Heart left ventricle (tissue), 16 donors: ENCODE data around the gene PANK4. TPM values are rescaled to one million over a fixed set of nuclear protein-coding genes. Genes with fewer than 3 reads are reported as not detected.

Experiments
- ATAC-seq, 4 donors: fragments of 200-7000 bp; cut with Tn5 transposase; one replicate each; pipeline ENCODE4 v1.9.1; 2020 to 2022; ENCODE audit warnings: moderate library complexity in 4 of 4, mild to moderate bottlenecking in 3 of 4, moderate number of reproducible peaks in 1 of 4
- DNase-seq, 5 donors: peaks; one replicate each; pipeline ENCODE4 v3.0.0-alpha.2; 2020
- H3K27ac ChIP-seq, 12 donors: fragments of 200-600 bp; sonication (generic) in 4 of 12; one replicate each; pipeline versions ENCODE4 v1.5.0 to v1.8.0; 2016 to 2022; ENCODE audit warnings: mild to moderate bottlenecking in 2 of 12
- H3K27me3 ChIP-seq, 9 donors: fragments of 200-600 bp; sonication (generic) in 2 of 9; one replicate each; pipeline versions ENCODE4 v1.5.1 to v1.8.0; 2016 to 2022; ENCODE audit warnings: mild to moderate bottlenecking in 3 of 9
- H3K36me3 ChIP-seq, 9 donors: fragments of 200-600 bp; sonication (generic) in 2 of 9; one replicate each; pipeline versions ENCODE4 v1.5.0 to v1.8.0; 2018 to 2022; ENCODE audit warnings: mild to moderate bottlenecking in 2 of 9
- H3K4me1 ChIP-seq, 12 donors: fragments of 200-600 bp; sonication (generic) in 4 of 12; one replicate each; pipeline versions ENCODE4 v1.5.0 to v1.8.0; 2016 to 2022; ENCODE audit warnings: mild to moderate bottlenecking in 3 of 12
- H3K4me3 ChIP-seq, 12 donors: fragments of 200-600 bp; sonication (generic) in 4 of 12; one replicate each; pipeline versions ENCODE4 v1.5.0 to v1.8.0; 2017 to 2022; ENCODE audit warnings: mild to moderate bottlenecking in 9 of 12, moderate library complexity in 4 of 12
- H3K9me3 ChIP-seq, 12 donors: fragments of 200-600 bp; sonication (generic) in 4 of 12; one replicate each; pipeline versions ENCODE4 v1.5.0 to v1.8.0; 2016 to 2022; ENCODE audit warnings: mild to moderate bottlenecking in 1 of 12
- CTCF ChIP-seq, 12 donors: fragments of 200-600 bp; sonication (generic) in 4 of 12; IDR thresholded peaks; one replicate each; pipeline versions ENCODE4 v1.5.0 to v1.8.0; 2018 to 2022; ENCODE audit warnings: antibody characterized with exemption in 12 of 12, mild to moderate bottlenecking in 5 of 12
- POLR2A ChIP-seq, 2 donors: fragments of 450-650 bp; IDR thresholded peaks; one replicate each; pipeline ENCODE4 v1.6.1; 2017; ENCODE audit warnings: antibody characterized with exemption in 2 of 2, mild to moderate bottlenecking in 2 of 2, moderate library complexity in 2 of 2
- WGBS, 4 donors: extraction: QIAGEN DNeasy Blood & Tissue Kit in 2 of 4; methylation state at CpG; one replicate each; pipeline versions ENCODE4 v1.1.5 to v1.1.7; 2013 to 2018; 5-methylcytosine and 5-hydroxymethylcytosine counted together
- intact Hi-C, 10 donors: fragments of 100-400 bp; cut with DNase I; formaldehyde crosslinking; loops; one replicate each; pipeline versions ENCODE4 v1.11.1 to v1.14.2; 2022
- polyA plus RNA-seq, 2 donors: library from polyadenylated mRNA; stranded (reverse); fragments of 200-250 nt; gene quantifications; one replicate each; pipeline ENCODE4 v1.2.3, GENCODE V29; 2013
- total RNA-seq, 9 donors: library from RNA; depleted of rRNA in 2 of 9; stranded (reverse); fragments of >200 nt in 2 of 9; fragmentation: NEBNext Ultra II Directional in 3 of 9; extraction: Animal tissue kit (Norgen Biotek cat#: 25700) in 3 of 9; gene quantifications; one replicate each; pipeline versions ENCODE4 v1.1.0 to v1.2.4, GENCODE V29; 2016 to 2023
- donor health status: ischemic (EF 13 %, LVEDD 7.1; RV severe dilation, severe dysfunction).
- donor health status: healthy with polysubstance abuse.
- donor health status: DM: no; HTN: yes; CAD: no.
- donor health status: DM: no; HTN: no; CAD: no.
- donor health status: ischemic (EF 25% LVEDD 6.9; RV normal size, moderate dysfunction).
- donor health status: ischemic (EF 25% LVEDD 5.7; RV mildly dilated, moderate dysfunction).
- donor health status: healthy.
- donor health status: DM: yes; HTN: yes; CAD: no.
- donor health status: ischemic (EF 35%, LVEDD 5.7; RV mildly dilated, moderate dysfunction).
- donor health status: nonischemic (EF 11% LVEDD 7.7; RV severe dilation, severe dysfunction).
- donor health status: DM: yes; HTN: yes; CAD: no.
- donor health status: PGD.
- donor health status: ischemic (EF 29% LVEDD 5.4; RV normal size, mild dysfunction).
- donor health status: nonischemic (EF 23%, LVEDD 6.1; RV moderate dilation, normal function).

Gene PANK4
- total and polyA plus RNA-seq, 11 donors, result 27.2 to 43.0 (median 34.4) TPM

- no peak overlapping the region for H3K27ac ChIP-seq
- WGBS, 4 donors, result 81 to 90% (median 88%) methylated on average over 15 to 26 of the region's 26 CpGs
- H3K9me3 ChIP-seq, result no peaks in the 10 kb centered on the region
- intact Hi-C loops, result no loop called here
- TF ChIP-seq CTCF (IDR thresholded peaks at IDR 0.05) (no peak), POLR2A (IDR thresholded peaks at IDR 0.05) (no peak)
- DNase-seq, result no peak
- H3K4me3 ChIP-seq, result no peak overlapping the region
- H3K27me3 ChIP-seq, result peaks cover 0 to 40% (median 8%) of the 10 kb centered on the region in 9 donors
- no peak for ATAC-seq
- H3K4me1 ChIP-seq, result peaks cover 0 to 6% (median 0%) of the 10 kb centered on the region in 12 donors
- no peaks in the 10 kb centered on the region for H3K36me3 ChIP-seq
These were observed 29.6 kb downstream of the PANK4 start for GRCh38 chr1:2496746-2497145.

GRCh38 chr1:2496087-2496622, 30.2 kb downstream of the PANK4 start:
- 83 to 86% (median 86%) methylated on average over 21 to 28 of the region's 28 CpGs for WGBS, 4 donors
- TF ChIP-seq POLR2A (IDR thresholded peaks at IDR 0.05) (no peak), CTCF (IDR thresholded peaks at IDR 0.05) (no peak)
- ATAC-seq, result no peak
- Histone ChIP-seq H3K4me3 (no peak overlapping the region), H3K36me3 (no peaks in the 10 kb centered on the region), H3K9me3 (no peaks in the 10 kb centered on the region), H3K27me3 (peaks cover 0 to 34% (median 6%) of the 10 kb centered on the region in 9 donors), H3K27ac (no peak overlapping the region), H3K4me1 (peaks cover 0 to 6% (median 0%) of the 10 kb centered on the region in 12 donors)
- intact Hi-C loops, result no loop called here
- no peak for DNase-seq

- Histone ChIP-seq H3K36me3 (no peaks in the 10 kb centered on the region), H3K4me1 (peaks cover 0 to 6% (median 0%) of the 10 kb centered on the region in 12 donors), H3K9me3 (no peaks in the 10 kb centered on the region), H3K4me3 (no peak overlapping the region), H3K27me3 (peaks cover 0 to 31% (median 6%) of the 10 kb centered on the region in 9 donors), H3K27ac (no peak overlapping the region)
- no peak for ATAC-seq
- TF ChIP-seq POLR2A (IDR thresholded peaks at IDR 0.05), result no peak
- no peak for TF ChIP-seq CTCF (IDR thresholded peaks at IDR 0.05)
- intact Hi-C loops, result no loop called here
- WGBS, 4 donors, result 85 to 92% (median 90%) methylated on average over 12 of the region's 12 CpGs
- no peak for DNase-seq
These were observed 30.9 kb downstream of the PANK4 start for GRCh38 chr1:2495546-2495945.

GRCh38 chr1:2495026-2495425, 31.4 kb downstream of the PANK4 start:
- H3K36me3 ChIP-seq, result no peaks in the 10 kb centered on the region
- no peaks in the 10 kb centered on the region for H3K9me3 ChIP-seq
- peaks cover 0 to 26% (median 6%) of the 10 kb centered on the region in 9 donors for H3K27me3 ChIP-seq
- intact Hi-C loops, result no loop called here
- H3K4me1 ChIP-seq, result peaks cover 0 to 2% (median 0%) of the 10 kb centered on the region in 12 donors
- no peak for TF ChIP-seq CTCF (IDR thresholded peaks at IDR 0.05)
- no peak for TF ChIP-seq POLR2A (IDR thresholded peaks at IDR 0.05)
- WGBS, 4 donors, result 85 to 93% (median 90%) methylated on average over 4 to 12 of the region's 12 CpGs
- ATAC-seq (no peak), DNase-seq (no peak)
- no peak overlapping the region for H3K4me3 ChIP-seq
- H3K27ac ChIP-seq, result no peak overlapping the region
